Embryonic facial prominence (tissue), 1 donor: ENCODE data around the gene LDLRAD2.
"Not testable (repeated sequence)": the region's sequence is repeated elsewhere in the genome, so short reads cannot be mapped to it uniquely, and the experiment has no call there.

Source experiments
- DNase-seq: peaks from one replicate; pipeline ENCODE4 v3.0.0-alpha.2; 2016; ENCODE audit errors: extremely low spot score

LDLRAD2 gene

GRCh38 chr1:21811875-21812305 is at the start of gene LDLRAD2:
Gene LDLRAD2, plus strand, starts transcription at chr1:21812265. Its CDS starts 187 bp downstream, at chr1:21812452.
- DNase-seq: no peak

- no peak for DNase-seq
These were observed 48.8 kb upstream of the LDLRAD2 start for GRCh38 chr1:21763236-21763635.

- DNase-seq: no peak
These were observed 48.2 kb upstream of the LDLRAD2 start for GRCh38 chr1:21763694-21764419.

GRCh38 chr1:21764615-21765423 is 47.2 kb upstream of the LDLRAD2 start:
- DNase-seq: peak; percentile 26

- DNase-seq: no peak
These were observed 45.9 kb upstream of the LDLRAD2 start for GRCh38 chr1:21766210-21766609.

GRCh38 chr1:21767106-21767505 is 45.0 kb upstream of the LDLRAD2 start:
- DNase-seq: not testable (repeated sequence)

GRCh38 chr1:21770201-21770600 is 41.9 kb upstream of the LDLRAD2 start:
- DNase-seq: no peak

- not testable (repeated sequence) for DNase-seq
These were observed 41.5 kb upstream of the LDLRAD2 start for GRCh38 chr1:21770602-21771001.

- not testable (repeated sequence) for DNase-seq
These were observed 40.4 kb upstream of the LDLRAD2 start for GRCh38 chr1:21771672-21772071.

- no peak for DNase-seq
These were observed 38.5 kb upstream of the LDLRAD2 start for GRCh38 chr1:21773585-21773984.

GRCh38 chr1:21774835-21775549 is 37.1 kb upstream of the LDLRAD2 start:
- no peak for DNase-seq

GRCh38 chr1:21775550-21775914 is 36.5 kb upstream of the LDLRAD2 start:
- DNase-seq: no peak

- no peak for DNase-seq
These were observed 36.0 kb upstream of the LDLRAD2 start for GRCh38 chr1:21775985-21776562.

- not testable (repeated sequence) for DNase-seq
These were observed 35.1 kb upstream of the LDLRAD2 start for GRCh38 chr1:21776925-21777324.

GRCh38 chr1:21778405-21778727 is 33.7 kb upstream of the LDLRAD2 start:
- no peak for DNase-seq

GRCh38 chr1:21779613-21780521 is 32.2 kb upstream of the LDLRAD2 start:
- DNase-seq: no peak

GRCh38 chr1:21781815-21782348 is 30.2 kb upstream of the LDLRAD2 start:
- no peak for DNase-seq

- peak; percentile 50 for DNase-seq
These were observed 29.7 kb upstream of the LDLRAD2 start for GRCh38 chr1:21782349-21782867.

GRCh38 chr1:21782868-21783678 is 29.0 kb upstream of the LDLRAD2 start, which contains the start of gene USP48:
Gene USP48, minus strand, starts transcription at chr1:21783149. Its CDS starts 192 bp downstream, at chr1:21782957.
- DNase-seq: peak; percentile 92
